Thymus (tissue), 11 donors: ENCODE measurements around the gene MAPK7. TPM values are rescaled to one million over a fixed set of nuclear protein-coding genes. Genes with fewer than 3 reads are reported as not detected.

Experiments
- DNase-seq, 9 donors: peaks; one replicate each; pipeline ENCODE4 v3.0.0-alpha.2; 2013; ENCODE audit warnings: low spot score in 9 of 9, low read depth in 6 of 9, missing footprints in 1 of 9
- H3K27ac ChIP-seq, 2 donors: one replicate each; pipeline ENCODE4 v1.5.1; 2013; ENCODE audit warnings: control low read depth in 1 of 2, low read depth in 1 of 2, low read length in 1 of 2, mild to moderate bottlenecking in 1 of 2, moderate library complexity in 1 of 2
- H3K27me3 ChIP-seq, 2 donors: one replicate each; pipeline ENCODE4 v1.5.1; 2013; ENCODE audit warnings: low read length in 1 of 2; ENCODE audit not compliant: control insufficient read depth in 2 of 2, insufficient read depth in 1 of 2
- H3K36me3 ChIP-seq, 2 donors: one replicate each; pipeline ENCODE4 v1.5.1; 2013; ENCODE audit warnings: low read length in 1 of 2, mild to moderate bottlenecking in 1 of 2, moderate library complexity in 1 of 2; ENCODE audit not compliant: control insufficient read depth in 2 of 2, insufficient read depth in 2 of 2
- H3K4me1 ChIP-seq, 2 donors: one replicate each; pipeline ENCODE4 v1.5.1; 2013; ENCODE audit warnings: low read length in 2 of 2; ENCODE audit not compliant: control insufficient read depth in 2 of 2, insufficient read depth in 2 of 2
- H3K4me3 ChIP-seq, 2 donors: one replicate each; pipeline ENCODE4 v1.5.1; 2013; ENCODE audit warnings: low read length in 2 of 2, control low read depth in 1 of 2, mild to moderate bottlenecking in 1 of 2
- H3K9me3 ChIP-seq, 2 donors: one replicate each; pipeline ENCODE4 v1.5.1; 2013; ENCODE audit warnings: low read length in 1 of 2, mild to moderate bottlenecking in 1 of 2; ENCODE audit not compliant: control insufficient read depth in 2 of 2, insufficient read depth in 1 of 2
- WGBS: extraction: QIAGEN DNeasy Blood & Tissue Kit; methylation state at CpG from one replicate; pipeline ENCODE4 v1.1.7; 2013; 5-methylcytosine and 5-hydroxymethylcytosine counted together
- polyA plus RNA-seq: library from polyadenylated mRNA; stranded (reverse); fragments of 200-250 nt; gene quantifications from one replicate; pipeline ENCODE4 v1.2.3, GENCODE V29; 2013
- total RNA-seq: library from RNA; stranded (reverse); fragments of 120-200 nt; gene quantifications from one replicate; pipeline ENCODE4 v1.2.4, GENCODE V29; 2013
- donor health status: healthy.

Gene MAPK7
- total and polyA plus RNA-seq, 2 donors: 3.3 to 13.7 TPM

DNA sequence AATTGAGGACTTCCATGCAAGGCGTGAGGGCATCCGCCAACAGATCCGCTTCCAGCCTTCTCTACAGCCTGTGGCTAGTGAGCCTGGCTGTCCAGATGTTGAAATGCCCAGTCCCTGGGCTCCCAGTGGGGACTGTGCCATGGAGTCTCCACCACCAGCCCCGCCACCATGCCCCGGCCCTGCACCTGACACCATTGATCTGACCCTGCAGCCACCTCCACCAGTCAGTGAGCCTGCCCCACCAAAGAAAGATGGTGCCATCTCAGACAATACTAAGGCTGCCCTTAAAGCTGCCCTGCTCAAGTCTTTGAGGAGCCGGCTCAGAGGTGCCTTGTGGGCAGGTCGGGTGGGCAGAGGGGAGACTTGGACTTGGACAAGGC, 3.1 kb downstream of the MAPK7 start:
- WGBS: 98% methylated on average over 7 of the region's 7 CpGs
- Histone ChIP-seq H3K4me1 (peaks cover 19 to 40% of the 10 kb centered on the region in 2 donors), H3K27me3 (no peaks in the 10 kb centered on the region), H3K9me3 (no peaks in the 10 kb centered on the region), H3K36me3 (peaks cover 40 to 47% of the 10 kb centered on the region in 2 donors), H3K27ac (no peak overlapping the region), H3K4me3 (no peak overlapping the region)
- DNase-seq: no peak

DNA sequence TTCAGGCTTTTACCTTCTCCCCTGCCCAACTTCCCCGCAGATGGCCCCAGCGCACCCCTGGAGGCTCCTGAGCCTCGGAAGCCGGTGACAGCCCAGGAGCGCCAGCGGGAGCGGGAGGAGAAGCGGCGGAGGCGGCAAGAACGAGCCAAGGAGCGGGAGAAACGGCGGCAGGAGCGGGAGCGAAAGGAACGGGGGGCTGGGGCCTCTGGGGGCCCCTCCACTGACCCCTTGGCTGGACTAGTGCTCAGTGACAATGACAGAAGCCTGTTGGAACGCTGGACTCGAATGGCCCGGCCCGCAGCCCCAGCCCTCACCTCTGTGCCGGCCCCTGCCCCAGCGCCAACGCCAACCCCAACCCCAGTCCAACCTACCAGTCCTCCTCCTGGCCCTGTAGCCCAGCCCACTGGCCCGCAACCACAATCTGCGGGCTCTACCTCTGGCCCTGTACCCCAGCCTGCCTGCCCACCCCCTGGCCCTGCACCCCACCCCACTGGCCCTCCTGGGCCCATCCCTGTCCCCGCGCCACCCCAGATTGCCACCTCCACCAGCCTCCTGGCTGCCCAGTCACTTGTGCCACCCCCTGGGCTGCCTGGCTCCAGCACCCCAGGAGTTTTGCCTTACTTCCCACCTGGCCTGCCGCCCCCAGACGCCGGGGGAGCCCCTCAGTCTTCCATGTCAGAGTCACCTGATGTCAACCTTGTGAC, 3.6 kb downstream of the MAPK7 start:
- Histone ChIP-seq H3K9me3 (no peaks in the 10 kb centered on the region), H3K27me3 (no peaks in the 10 kb centered on the region), H3K4me3 (no peak overlapping the region), H3K4me1 (peaks cover 22 to 43% of the 10 kb centered on the region in 2 donors), H3K36me3 (peaks cover 40 to 47% of the 10 kb centered on the region in 2 donors), H3K27ac (no peak overlapping the region)
- DNase-seq: no peak
- WGBS: 98% methylated on average over 31 of the region's 31 CpGs

DNA sequence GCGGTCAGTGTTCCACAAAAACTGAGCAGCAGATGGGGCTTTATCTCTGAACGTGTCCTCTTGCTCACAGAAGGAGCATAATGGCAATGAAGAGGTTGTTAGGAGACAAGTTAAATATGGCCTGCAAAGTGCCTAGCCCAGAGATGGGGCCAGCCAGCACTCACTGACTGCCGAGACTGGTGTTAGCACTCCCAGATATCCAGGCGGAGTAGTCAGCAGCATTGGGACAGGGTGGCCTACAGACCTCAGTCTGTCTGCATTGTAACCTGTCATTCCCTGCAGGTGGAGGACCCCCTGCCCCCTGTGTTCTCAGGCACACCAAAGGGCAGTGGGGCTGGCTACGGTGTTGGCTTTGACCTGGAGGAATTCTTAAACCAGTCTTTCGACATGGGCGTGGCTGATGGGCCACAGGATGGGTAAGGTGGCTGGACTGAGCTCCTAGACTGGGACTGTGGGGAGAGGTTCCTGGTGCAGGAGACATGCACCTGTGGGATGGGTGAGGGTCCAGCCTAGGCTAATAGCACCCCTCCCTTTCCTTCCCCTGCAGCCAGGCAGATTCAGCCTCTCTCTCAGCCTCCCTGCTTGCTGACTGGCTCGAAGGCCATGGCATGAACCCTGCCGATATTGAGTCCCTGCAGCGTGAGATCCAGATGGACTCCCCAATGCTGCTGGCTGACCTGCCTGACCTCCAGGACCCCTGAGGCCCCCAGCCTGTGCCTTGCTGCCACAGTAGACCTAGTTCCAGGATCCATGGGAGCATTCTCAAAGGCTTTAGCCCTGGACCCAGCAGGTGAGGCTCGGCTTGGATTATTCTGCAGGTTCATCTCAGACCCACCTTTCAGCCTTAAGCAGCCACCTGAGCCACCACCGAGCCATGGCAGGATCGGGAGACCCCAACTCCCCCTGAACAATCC, 4.5 kb downstream of the MAPK7 start:
- DNase-seq: no peak
- H3K27me3 ChIP-seq: no peaks in the 10 kb centered on the region
- H3K9me3 ChIP-seq: no peaks in the 10 kb centered on the region
- no peak overlapping the region for H3K4me3 ChIP-seq
- peaks cover 27 to 50% of the 10 kb centered on the region in 2 donors for H3K4me1 ChIP-seq
- peaks cover 40 to 47% of the 10 kb centered on the region in 2 donors for H3K36me3 ChIP-seq
- H3K27ac ChIP-seq: no peak overlapping the region
- 97% methylated on average over 13 of the region's 13 CpGs for WGBS

DNA sequence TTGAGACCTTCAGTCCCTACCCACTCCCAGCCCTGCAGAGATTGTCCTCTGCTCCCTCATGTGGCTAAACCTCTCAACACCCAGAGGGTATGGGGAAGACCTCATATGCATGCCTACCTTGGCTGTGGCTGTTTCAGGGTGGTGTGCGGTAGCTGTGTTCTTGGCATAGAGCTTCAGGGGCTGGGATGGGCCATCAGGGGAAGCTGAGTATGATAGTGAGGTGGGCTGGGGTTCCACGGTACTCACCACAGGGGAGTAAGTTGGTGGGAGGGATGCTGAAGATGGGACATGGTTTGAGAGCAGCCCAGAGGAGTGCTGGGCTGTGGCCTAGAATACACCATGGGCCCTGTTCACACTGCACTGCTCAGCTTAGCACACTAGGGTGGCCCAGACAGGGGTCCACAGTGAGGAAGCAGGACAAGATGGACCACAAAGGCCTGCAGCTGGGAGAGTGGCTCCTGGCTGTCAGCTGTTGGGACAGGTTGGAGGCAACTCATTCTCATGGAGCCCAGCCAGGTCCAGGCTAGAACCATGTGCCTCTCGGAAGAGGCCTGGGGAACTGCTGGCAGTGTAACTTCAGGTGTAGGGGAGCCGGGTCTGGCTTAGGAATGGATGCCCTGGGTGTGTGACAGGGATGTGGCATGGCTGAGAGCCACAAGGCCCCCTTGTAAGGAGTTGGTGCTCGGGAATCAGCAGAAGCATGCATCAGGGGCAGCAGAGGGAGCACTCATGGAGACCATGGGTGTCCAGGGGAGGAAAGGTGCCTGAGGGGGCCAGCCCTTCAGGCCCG, 5.6 kb downstream of the MAPK7 start:
- WGBS: 97% methylated on average over 6 of the region's 6 CpGs
- Histone ChIP-seq H3K4me1 (peaks cover 28 to 58% of the 10 kb centered on the region in 2 donors), H3K27ac (peak overlapping the region in 1 of 2 donors; percentile 89), H3K9me3 (no peaks in the 10 kb centered on the region), H3K4me3 (no peak overlapping the region), H3K36me3 (peaks cover 40 to 47% of the 10 kb centered on the region in 2 donors), H3K27me3 (no peaks in the 10 kb centered on the region)
- no peak for DNase-seq

DNA sequence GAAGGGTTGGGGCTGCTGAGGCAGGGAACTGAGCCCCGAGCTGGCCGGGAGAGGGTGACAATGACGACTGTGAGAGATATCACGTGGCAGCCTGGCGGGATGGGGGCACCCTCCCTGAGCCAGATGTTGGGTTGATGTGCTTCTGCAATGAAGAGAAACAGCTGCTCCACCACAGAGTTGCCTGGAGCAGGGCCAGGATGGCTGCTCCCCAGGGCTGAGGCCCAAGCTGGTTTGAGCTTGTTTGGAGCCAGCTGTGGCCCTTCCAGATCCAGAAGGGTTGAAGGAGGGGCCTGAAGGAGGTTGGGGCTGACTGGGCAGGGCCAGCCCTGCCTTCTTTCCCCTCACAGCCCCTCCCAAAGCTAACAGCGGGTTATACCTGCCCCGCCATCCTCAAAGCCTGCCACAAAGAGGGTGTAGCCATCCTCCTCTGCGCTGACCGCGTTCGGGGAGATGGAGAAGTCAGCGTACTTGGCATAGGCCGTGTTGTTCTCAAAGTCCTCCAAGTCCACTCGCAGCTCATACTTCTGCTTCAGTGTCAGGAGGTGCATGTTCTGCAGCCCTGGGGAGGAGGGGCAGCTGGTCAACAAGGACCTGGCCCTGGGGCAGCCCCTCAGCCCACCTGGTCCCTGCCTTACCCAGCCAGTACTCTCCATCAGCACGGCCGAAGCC, 6.6 kb downstream of the MAPK7 start:
- Histone ChIP-seq H3K4me1 (peaks cover 28 to 57% of the 10 kb centered on the region in 2 donors), H3K36me3 (peaks cover 35 to 41% of the 10 kb centered on the region in 2 donors), H3K27me3 (no peaks in the 10 kb centered on the region), H3K9me3 (no peaks in the 10 kb centered on the region), H3K27ac (peak overlapping the region; percentile 11 to 89), H3K4me3 (no peak overlapping the region)
- DNase-seq: peak; percentile 44 to 88 (median 73)
- 20% methylated on average over 16 of the region's 16 CpGs for WGBS

DNA sequence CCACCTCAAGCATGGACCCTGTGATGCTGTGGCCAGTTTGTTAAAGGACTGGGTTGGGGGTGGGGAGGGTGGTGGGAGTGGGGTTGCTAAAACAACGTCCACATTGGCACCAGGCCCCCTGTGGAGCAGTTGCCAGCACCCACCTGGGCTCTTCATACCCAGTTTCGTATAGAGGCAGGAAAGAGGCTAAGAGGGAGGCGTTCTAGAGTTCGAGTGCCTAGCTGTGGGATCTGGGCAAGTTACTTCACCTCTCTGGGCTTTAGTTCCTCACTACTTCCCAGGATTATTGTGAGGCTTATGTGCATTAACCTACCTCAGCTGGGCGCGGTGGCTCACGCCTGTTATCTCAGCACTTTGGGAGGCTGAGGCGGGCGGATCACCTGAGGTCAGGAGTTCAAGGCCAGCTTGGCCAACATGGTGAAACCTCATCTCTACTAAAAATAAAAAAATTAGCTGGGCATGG, 7.3 kb downstream of the MAPK7 start:
- H3K27me3 ChIP-seq: no peaks in the 10 kb centered on the region
- no peak for DNase-seq
- peaks cover 30 to 35% of the 10 kb centered on the region in 2 donors for H3K36me3 ChIP-seq
- peaks cover 28 to 63% of the 10 kb centered on the region in 2 donors for H3K4me1 ChIP-seq
- H3K27ac ChIP-seq: peak overlapping the region in 1 of 2 donors; percentile 89
- no peaks in the 10 kb centered on the region for H3K9me3 ChIP-seq
- 79% methylated on average over 9 of the region's 9 CpGs for WGBS
- H3K4me3 ChIP-seq: no peak overlapping the region

DNA sequence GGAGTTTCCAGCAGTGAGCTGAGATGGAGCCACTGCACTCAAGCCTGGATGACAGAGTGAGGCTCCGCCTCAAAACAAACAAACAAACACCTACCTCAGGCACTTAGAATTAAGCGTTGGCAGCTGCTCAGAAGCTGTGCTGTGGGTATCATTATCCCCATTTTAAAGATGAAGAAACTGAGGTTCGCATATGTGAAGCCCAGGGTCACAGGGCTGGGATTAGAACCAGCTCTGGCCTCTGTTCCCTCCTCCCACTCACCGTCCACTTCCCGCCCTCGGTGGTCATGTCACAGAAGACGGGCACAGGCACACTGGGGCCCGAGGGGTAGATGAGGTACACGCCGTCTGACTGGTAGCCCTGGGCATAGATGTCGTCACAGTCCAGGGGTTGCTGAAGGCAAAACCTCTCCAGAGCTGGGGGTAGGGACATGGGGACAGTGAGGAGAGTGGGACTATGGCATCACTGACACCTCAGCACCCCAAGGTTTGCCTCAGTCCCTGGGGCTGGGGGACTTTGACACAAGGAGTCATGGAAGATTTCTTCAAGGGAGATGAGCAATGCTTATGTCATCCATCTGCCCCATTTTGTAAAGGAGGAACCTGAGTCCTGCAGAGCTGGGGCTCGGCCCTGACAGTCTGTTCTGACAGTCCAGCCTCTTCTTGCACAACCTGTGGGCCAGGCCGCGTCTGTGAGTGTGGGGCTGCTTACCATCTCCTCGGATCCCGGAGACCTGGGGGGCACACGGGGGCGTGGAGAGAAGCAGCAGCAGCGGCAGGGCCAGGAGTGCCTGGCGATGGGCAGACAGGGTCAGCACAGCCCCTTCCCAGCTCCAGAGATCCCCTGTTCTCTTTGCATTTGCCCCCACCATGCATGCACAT, 8.0 kb downstream of the MAPK7 start:
- peak overlapping the region; percentile 43 to 76 for H3K27ac ChIP-seq
- H3K4me1 ChIP-seq: peaks cover 29 to 69% of the 10 kb centered on the region in 2 donors
- peaks cover 23 to 27% of the 10 kb centered on the region in 2 donors for H3K36me3 ChIP-seq
- 64% methylated on average over 20 of the region's 20 CpGs for WGBS
- peak in 1 of 9 donors; percentile 36 for DNase-seq
- H3K9me3 ChIP-seq: no peaks in the 10 kb centered on the region
- H3K4me3 ChIP-seq: peak overlapping the region; percentile 29 to 55
- no peaks in the 10 kb centered on the region for H3K27me3 ChIP-seq
